ENCODE data around the gene CDK2AP2. TPM values are rescaled to one million over a fixed set of nuclear protein-coding genes. Genes with fewer than 3 reads are reported as not detected.

Gene CDK2AP2
- total and polyA plus RNA-seq, 2 donors (not counting 3 experiments of a cell fraction or from before 2014, with no cell fraction given) = 81.2 to 143 TPM

DNA sequence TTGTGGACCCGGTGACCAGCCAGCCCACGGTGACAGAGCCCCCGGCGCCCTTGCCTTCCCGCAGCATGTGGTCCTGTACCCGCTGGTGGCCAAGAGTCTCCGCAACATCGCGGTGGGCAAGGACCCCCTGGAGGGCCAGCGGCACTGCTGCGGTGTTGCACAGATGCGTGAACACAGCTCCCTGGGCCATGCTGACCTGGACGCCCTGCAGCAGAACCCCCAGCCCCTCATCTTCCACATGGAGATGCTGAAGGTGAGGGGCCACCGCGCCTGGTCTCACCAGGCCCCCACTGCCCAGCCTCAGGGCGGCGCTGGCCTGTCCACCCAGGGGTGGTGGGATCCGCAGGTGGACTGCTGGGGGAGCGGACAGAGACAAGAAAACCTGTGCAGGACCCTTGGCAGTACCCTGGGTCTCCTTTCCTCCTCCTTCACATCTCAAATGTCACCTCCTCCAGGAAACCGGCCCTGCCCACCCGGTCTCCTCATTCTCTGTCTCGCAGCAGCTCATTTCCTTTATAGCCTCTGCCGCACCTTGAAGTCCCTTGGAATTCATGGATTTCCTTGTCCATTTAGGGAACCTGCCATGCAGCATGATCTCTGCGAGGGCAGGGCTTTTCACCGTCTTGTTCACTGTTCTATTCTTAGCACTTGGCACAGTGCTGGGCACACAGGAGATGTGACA is 18.6 kb downstream of the CDK2AP2 start:
- dilution Hi-C loops (cut with MboI; ENCODE audit: extremely low pct_ligation_motif_present, low sequenced_read_pairs) (no loop called here), intact Hi-C loops (cut with micrococcal nuclease) (no loop called here)
- TF ChIP-seq POLR2A (IDR thresholded peaks at IDR 0.05; ENCODE audit: low read depth, low read length) (no peak), GATA2 (IDR thresholded peaks at IDR 0.05; ENCODE audit: insufficient read depth, insufficient read length, low read depth, low read length) (no peak), FOS (IDR thresholded peaks at IDR 0.05; ENCODE audit: borderline replicate concordance, insufficient read depth, low read length) (no peak), POLR2AphosphoS5 (IDR thresholded peaks at IDR 0.05; ENCODE audit: insufficient read depth, low read depth, low read length) (no peak), JUN (IDR thresholded peaks at IDR 0.05; ENCODE audit: borderline replicate concordance, insufficient read depth, insufficient read length, low read depth) (no peak), MAX (IDR thresholded peaks at IDR 0.05; ENCODE audit: insufficient read depth, insufficient read length) (no peak), CTCF (IDR thresholded peaks at IDR 0.05; ENCODE audit: extremely low read depth in 1 of 2, insufficient read depth in 1 of 2, low read depth in 1 of 2, low read length in 2 of 2) (no peak), MYC (IDR thresholded peaks at IDR 0.05; ENCODE audit: low read depth, low read length) (no peak), EZH2 (IDR thresholded peaks at IDR 0.05; ENCODE audit: borderline replicate concordance, low read depth, low read length, severe bottlenecking) (no peak)
- DNase-seq (ENCODE audit: low read depth, low spot score) (no peak), FAIRE-seq (no peak)
- POLR2A ChIA-PET = no interaction called here
- H3K27ac ChIP-seq (ENCODE audit: insufficient read depth, low read depth, low read length) = no peak overlapping the region
- H3K79me2 ChIP-seq (ENCODE audit: control insufficient read depth, insufficient read depth, low read length) = no peaks in the 10 kb centered on the region
- H3K4me1 ChIP-seq (ENCODE audit: control insufficient read depth, extremely low read depth, insufficient read depth, low read length) = no peaks in the 10 kb centered on the region
- no peaks in the 10 kb centered on the region for H3K27me3 ChIP-seq (ENCODE audit: control insufficient read depth in 2 of 2, insufficient read depth in 2 of 2, low read length in 2 of 2)
- H3K4me2 ChIP-seq (ENCODE audit: insufficient read depth, low read length) = no peak overlapping the region
- H2AFZ ChIP-seq (ENCODE audit: low read depth, low read length) = no peak overlapping the region
- H4K20me1 ChIP-seq (replicated peaks; ENCODE audit: control insufficient read depth, extremely low read depth, insufficient read depth, low read length) = no peaks in the 10 kb centered on the region
- H3K36me3 ChIP-seq (ENCODE audit: control insufficient read depth in 2 of 2, extremely low read depth in 1 of 2, insufficient read depth in 2 of 2, low read length in 2 of 2) = peaks cover 0 to 11% of the 10 kb centered on the region in 2 experiments
- H3K4me3 ChIP-seq (replicated peaks in 1 of 3; ENCODE audit: insufficient read depth in 1 of 3, low read depth in 1 of 3, low read length in 3 of 3) = no peak overlapping the region
- H3K9ac ChIP-seq (replicated peaks; ENCODE audit: extremely low read depth, insufficient read depth, low read length) = no peak overlapping the region
- no peaks in the 10 kb centered on the region for H3K9me1 ChIP-seq (replicated peaks; ENCODE audit: control insufficient read depth, extremely low read depth, insufficient read depth, low read length)
- BruUV-seq (replicated peaks) = no TSS peak
- CTCF ChIA-PET = no interaction called here
- H3K9me3 ChIP-seq (replicated peaks; ENCODE audit: control insufficient read depth, insufficient read depth, low read length) = no peaks in the 10 kb centered on the region

Measured in endothelial cell of umbilical vein (primary cell).